Fibroblast of lung (primary cell): Measurements from ENCODE around the gene PIAS1. TPM values are rescaled to one million over a fixed set of nuclear protein-coding genes. Genes with fewer than 3 reads are reported as not detected.

ENCODE experiments used
- DNase-seq, 2 donors: peaks; one replicate each; pipeline versions ENCODE4 v3.0.0 to v3.0.0-alpha.2; 2010; ENCODE audit warnings: low read depth in 2 of 2
- H2AFZ ChIP-seq: 2 replicates; pipeline ENCODE4 v1.5.1; 2012; ENCODE audit warnings: low read length, control low read depth, inconsistent platforms
- H3K27ac ChIP-seq: 2 replicates; pipeline ENCODE4 v1.5.1; 2011; ENCODE audit warnings: low read length, control low read depth; ENCODE audit not compliant: insufficient read depth
- H3K27me3 ChIP-seq: 2 replicates; pipeline ENCODE4 v1.5.1; 2011; ENCODE audit warnings: mild to moderate bottlenecking, low read length; ENCODE audit not compliant: control insufficient read depth, insufficient read depth
- H3K36me3 ChIP-seq: 2 replicates; pipeline ENCODE4 v1.5.1; 2011; ENCODE audit warnings: low read length; ENCODE audit not compliant: control insufficient read depth, insufficient read depth
- H3K4me1 ChIP-seq: 2 replicates; pipeline ENCODE4 v1.5.1; 2011; ENCODE audit warnings: low read length; ENCODE audit not compliant: control insufficient read depth, insufficient read depth; ENCODE audit errors: extremely low read depth
- H3K4me2 ChIP-seq: 2 replicates; pipeline ENCODE4 v1.5.1; 2011; ENCODE audit warnings: low read length, control low read depth; ENCODE audit not compliant: insufficient read depth; ENCODE audit errors: extremely low read depth
- H3K4me3 ChIP-seq, 4 experiments: fragments of 200-600 bp in 1 of 4; sonication (generic) in 1 of 4; replicated peaks in 1 of 4; 2 replicates each; pipeline ENCODE4 v1.5.1; 2011 to 2016; ENCODE audit warnings: low read length in 4 of 4, low read depth in 3 of 4, mild to moderate bottlenecking in 3 of 4, control low read depth in 2 of 4, inconsistent platforms in 1 of 4, mixed read lengths in 1 of 4; ENCODE audit not compliant: insufficient read depth in 1 of 4; ENCODE audit errors: control extremely low read depth in 1 of 4
- H3K79me2 ChIP-seq: 2 replicates; pipeline ENCODE4 v1.5.1; 2012; ENCODE audit warnings: mild to moderate bottlenecking, low read length, inconsistent platforms; ENCODE audit not compliant: control insufficient read depth, insufficient read depth
- H3K9ac ChIP-seq: 2 replicates; pipeline ENCODE4 v1.5.1; 2011; ENCODE audit warnings: mild to moderate bottlenecking, low read length, control low read depth; ENCODE audit not compliant: insufficient read depth
- H3K9me3 ChIP-seq: 2 replicates; pipeline ENCODE4 v1.5.1; 2012; ENCODE audit warnings: low read depth, low read length; ENCODE audit not compliant: control insufficient read depth, insufficient read depth
- H4K20me1 ChIP-seq: 2 replicates; pipeline ENCODE4 v1.5.1; 2011; ENCODE audit warnings: low read length; ENCODE audit not compliant: control insufficient read depth, insufficient read depth; ENCODE audit errors: extremely low read depth
- EZH2 ChIP-seq: IDR thresholded peaks from 2 replicates; pipeline ENCODE4 v1.5.1; 2012; ENCODE audit warnings: low read length, control low read depth, mild to moderate bottlenecking; ENCODE audit errors: missing control alignments
- polyA plus RNA-seq, 2 donors: library from polyadenylated mRNA; depleted of rRNA in 1 of 2; stranded (reverse) in 1 of 2; unstranded in 1 of 2; fragments of >200 nt; gene quantifications; 2 replicates each; pipeline ENCODE4 v1.2.1, GENCODE V29; 2011 to 2012; ENCODE audit warnings: missing spikeins in 1 of 2
- total RNA-seq: library from RNA; depleted of rRNA; stranded (reverse); fragments of >200 nt; gene quantifications from 2 replicates; pipeline ENCODE4 v1.2.1, GENCODE V29; 2014
- TF ChIP-seq, protein P1 (sequence below), 2 donors: IDR thresholded peaks in 1 of 2; conservative IDR thresholded peaks in 1 of 2; 1 replicate in 1 of 2; 2 replicates in 1 of 2; pipeline ENCODE4 v1.5.1; 2011 to 2012; ENCODE audit warnings: low read length in 2 of 2, control low read depth in 1 of 2, inconsistent platforms in 1 of 2, low read depth in 1 of 2, mild to moderate bottlenecking in 1 of 2

PIAS1 gene
- total and polyA plus RNA-seq, 2 donors (not counting 1 experiment from before 2014, with no cell fraction given) = 17.0 to 35.1 TPM

DNA sequence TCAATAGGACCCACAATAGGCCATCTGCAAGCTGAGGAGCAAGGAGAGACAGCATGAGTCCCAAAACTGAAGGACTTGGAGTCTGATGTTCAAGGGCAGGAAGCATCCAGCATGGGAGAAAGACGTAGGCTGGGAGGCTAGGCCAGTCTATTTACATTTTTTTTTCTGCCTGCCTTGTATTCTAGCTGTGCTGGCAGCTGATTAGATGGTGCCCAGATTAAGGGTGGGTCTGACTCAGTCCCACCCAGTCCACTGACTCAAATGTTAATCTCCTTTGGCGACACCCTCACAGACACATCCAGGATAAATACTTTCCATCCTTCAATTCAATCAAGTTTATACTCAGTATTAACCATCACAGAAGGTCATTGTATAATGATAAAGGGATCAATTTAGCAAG, 15.9 kb upstream of the PIAS1 start:
- H3K27me3 ChIP-seq = peaks cover 10% of the 10 kb centered on the region
- no peak overlapping the region for H3K4me2 ChIP-seq
- no peak overlapping the region for H3K27ac ChIP-seq
- H4K20me1 ChIP-seq = no peaks in the 10 kb centered on the region
- no peak overlapping the region for H2AFZ ChIP-seq
- no peaks in the 10 kb centered on the region for H3K79me2 ChIP-seq
- no peak for TF ChIP-seq EZH2
- TF ChIP-seq, protein P1, sequence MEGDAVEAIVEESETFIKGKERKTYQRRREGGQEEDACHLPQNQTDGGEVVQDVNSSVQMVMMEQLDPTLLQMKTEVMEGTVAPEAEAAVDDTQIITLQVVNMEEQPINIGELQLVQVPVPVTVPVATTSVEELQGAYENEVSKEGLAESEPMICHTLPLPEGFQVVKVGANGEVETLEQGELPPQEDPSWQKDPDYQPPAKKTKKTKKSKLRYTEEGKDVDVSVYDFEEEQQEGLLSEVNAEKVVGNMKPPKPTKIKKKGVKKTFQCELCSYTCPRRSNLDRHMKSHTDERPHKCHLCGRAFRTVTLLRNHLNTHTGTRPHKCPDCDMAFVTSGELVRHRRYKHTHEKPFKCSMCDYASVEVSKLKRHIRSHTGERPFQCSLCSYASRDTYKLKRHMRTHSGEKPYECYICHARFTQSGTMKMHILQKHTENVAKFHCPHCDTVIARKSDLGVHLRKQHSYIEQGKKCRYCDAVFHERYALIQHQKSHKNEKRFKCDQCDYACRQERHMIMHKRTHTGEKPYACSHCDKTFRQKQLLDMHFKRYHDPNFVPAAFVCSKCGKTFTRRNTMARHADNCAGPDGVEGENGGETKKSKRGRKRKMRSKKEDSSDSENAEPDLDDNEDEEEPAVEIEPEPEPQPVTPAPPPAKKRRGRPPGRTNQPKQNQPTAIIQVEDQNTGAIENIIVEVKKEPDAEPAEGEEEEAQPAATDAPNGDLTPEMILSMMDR (conservative IDR thresholded peaks at IDR 0.05 in 1 of 2, IDR thresholded peaks at IDR 0.05 in 1 of 2; ENCODE audit: low read depth in 1 of 2, low read length in 2 of 2) = no peak
- H3K9ac ChIP-seq = no peak overlapping the region
- H3K9me3 ChIP-seq = no peaks in the 10 kb centered on the region
- DNase-seq = no peak
- H3K4me3 ChIP-seq = no peak overlapping the region
- no peaks in the 10 kb centered on the region for H3K4me1 ChIP-seq
- H3K36me3 ChIP-seq = no peaks in the 10 kb centered on the region

DNA sequence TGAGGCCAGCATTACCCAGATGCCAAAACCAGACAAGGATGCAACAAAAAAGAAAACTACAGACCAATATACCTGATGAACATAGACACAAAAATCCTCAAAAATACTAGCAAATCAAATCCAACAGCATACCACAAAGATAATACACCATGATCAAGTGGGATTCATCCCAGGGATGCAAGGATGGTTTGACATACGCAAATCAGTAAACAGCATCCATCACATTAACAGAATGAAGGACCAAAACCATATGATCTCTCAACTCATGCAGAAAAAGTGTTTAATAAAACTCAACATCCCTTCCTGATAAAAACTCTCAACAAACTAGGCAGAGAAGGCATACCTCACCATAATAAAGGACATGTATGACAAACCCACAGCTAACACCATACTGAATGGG, 14.0 kb upstream of the PIAS1 start:
- Histone ChIP-seq H3K4me2 (no peak overlapping the region), H3K36me3 (no peaks in the 10 kb centered on the region), H2AFZ (no peak overlapping the region), H3K9ac (no peak overlapping the region), H3K4me1 (no peaks in the 10 kb centered on the region), H4K20me1 (no peaks in the 10 kb centered on the region), H3K9me3 (no peaks in the 10 kb centered on the region), H3K27ac (no peak overlapping the region), H3K4me3 (no peak overlapping the region), H3K27me3 (peaks cover 7% of the 10 kb centered on the region), H3K79me2 (no peaks in the 10 kb centered on the region)
- TF ChIP-seq EZH2 = no peak
- TF ChIP-seq, protein P1 (conservative IDR thresholded peaks at IDR 0.05 in 1 of 2, IDR thresholded peaks at IDR 0.05 in 1 of 2; ENCODE audit: low read depth in 1 of 2, low read length in 2 of 2) = no peak
- DNase-seq = no peak

DNA sequence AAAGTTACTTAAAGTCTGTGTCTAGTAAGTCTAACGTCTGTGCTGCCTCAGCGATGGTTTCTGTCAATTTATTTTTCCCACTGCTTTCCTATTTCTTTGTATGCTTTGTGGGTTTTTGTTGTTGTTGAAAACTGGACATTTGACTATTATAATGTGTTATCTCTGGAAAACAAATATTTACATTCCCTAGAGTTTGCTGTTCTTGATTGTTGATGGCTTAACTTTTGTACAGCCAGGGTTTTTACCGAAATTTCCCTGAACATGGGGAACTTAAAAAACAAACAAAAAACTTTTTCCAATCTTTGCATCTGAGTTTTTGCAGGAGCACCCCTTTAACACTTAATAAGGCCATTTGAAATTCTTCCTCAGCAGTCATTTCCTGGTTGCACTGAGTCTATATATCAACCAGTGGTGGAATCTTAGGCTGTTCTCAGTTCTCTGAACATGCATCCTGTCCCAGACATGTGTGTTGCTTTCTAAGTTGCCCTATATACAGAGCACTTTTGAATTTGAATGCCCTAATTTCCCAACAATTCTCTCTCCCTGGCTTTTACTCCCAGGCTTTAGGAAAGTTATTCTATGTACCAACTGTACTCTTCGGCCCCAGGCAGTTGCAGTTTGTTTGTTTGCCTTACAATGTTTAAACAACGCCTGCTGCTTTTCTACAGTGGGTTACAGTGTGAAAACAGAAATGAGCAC, 11.8 kb upstream of the PIAS1 start:
- TF ChIP-seq EZH2 = no peak
- Histone ChIP-seq H3K4me1 (no peaks in the 10 kb centered on the region), H3K4me2 (no peak overlapping the region), H3K9ac (no peak overlapping the region), H3K9me3 (no peaks in the 10 kb centered on the region), H3K27me3 (peaks cover 7% of the 10 kb centered on the region), H3K27ac (no peak overlapping the region), H3K36me3 (no peaks in the 10 kb centered on the region), H3K79me2 (no peaks in the 10 kb centered on the region), H3K4me3 (no peak overlapping the region), H4K20me1 (no peaks in the 10 kb centered on the region), H2AFZ (no peak overlapping the region)
- DNase-seq = no peak
